NCI-H345 treated with DMSO at 0.1 percent for 48 hours (cell line): ENCODE results near the gene CNST.
"Not testable (repeated sequence)": the region's sequence is repeated elsewhere in the genome, so short reads cannot be mapped to it uniquely, and the experiment has no call there.

Experiments used
- DNase-seq: peaks from one replicate; lab custom pipeline; 2025; ENCODE audit not compliant: unreplicated experiment; lab: John Stamatoyannopoulos, UW

Gene CNST

DNA sequence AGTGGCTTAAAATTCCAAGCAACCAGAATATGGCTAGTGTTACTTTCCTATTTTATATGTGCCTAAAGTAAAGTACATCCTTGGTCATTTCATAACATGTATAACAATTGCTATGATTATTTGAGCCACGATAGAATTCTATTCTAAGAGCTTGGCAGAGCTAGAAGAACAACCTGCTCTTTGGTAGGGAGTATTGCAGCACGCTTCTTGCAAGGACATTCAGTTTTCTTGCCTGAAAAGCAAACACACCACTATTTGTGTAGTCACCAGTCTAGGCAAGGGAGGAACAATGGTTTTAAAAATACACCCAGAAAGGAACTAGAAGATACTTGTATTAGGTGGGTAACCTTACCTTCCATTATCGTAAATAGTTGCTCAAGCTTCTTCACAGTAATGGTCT is 51.5 kb downstream of the CNST start:
- no peak for DNase-seq

GRCh38 chr1:246618240-246618808 is 52.1 kb downstream of the CNST start:
- no peak for DNase-seq

DNA sequence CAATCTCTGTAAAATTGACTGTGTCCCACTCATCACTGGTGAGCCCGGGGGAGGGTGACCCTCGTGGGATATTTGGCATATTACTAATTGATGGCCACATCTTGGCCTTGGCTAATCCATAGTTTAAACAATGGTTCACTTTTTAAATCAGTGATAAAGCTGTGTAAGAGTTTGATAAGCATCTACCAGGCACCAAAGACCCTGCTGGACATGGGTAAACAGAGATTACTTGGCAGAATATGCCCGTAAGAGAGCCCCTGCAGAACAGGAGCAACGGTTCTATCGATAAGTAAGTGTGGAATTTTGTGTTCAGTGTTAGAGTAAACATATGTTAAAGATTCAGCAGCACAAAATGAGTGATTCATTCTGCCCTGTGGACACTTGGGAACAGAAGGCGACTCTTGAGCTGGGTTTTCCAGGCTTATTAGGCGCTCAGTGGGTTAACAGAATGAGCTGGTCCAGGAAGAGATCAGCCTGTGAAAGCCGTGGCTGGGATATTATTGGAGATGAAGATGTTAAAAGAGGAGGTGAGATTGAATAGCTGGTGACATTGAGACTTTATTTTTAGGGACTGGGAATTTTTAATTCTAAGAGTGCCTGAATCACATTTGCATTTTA is 55.9 kb downstream of the CNST start:
- no peak for DNase-seq

DNA sequence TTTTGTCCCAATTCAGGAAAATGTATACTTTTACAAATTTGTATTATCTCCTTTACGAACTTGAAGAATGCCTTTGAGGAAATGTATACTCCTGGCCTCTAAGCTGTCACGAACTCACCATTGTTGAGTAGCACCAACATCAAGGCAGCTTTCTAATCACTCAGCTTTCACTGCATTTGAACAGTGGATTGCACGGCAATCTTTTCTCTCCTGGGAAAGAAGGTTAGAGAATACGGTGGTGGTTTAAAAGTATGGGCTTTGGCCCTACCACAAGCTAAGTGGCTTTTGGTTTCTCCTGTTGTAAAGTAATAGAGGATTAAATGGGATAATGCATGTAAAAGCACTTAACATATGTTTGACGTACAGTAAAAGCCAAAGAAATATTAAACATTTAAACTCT is 57.8 kb downstream of the CNST start:
- DNase-seq, result no peak

DNA sequence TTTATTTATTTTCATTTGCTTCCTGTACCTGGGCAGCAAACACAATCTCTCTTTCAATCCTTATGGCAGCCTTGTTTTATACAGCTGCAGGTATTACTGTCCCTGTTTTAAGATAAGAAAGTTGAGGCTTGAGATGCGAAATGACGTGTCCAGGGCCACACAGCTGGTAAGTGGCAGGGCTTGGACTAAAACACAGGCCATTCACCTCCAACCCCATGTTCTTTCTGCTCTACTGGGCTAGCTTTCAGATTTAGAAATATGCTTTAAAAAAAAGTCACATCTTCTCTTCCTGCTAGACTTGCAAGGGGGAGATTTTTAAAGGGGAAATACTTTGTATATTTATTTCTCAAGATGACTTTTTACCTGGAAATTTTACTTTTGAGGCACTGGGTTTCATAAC is 62.8 kb downstream of the CNST start:
- no peak for DNase-seq

- no peak for DNase-seq
These were observed 63.7 kb downstream of the CNST start for GRCh38 chr1:246629976-246630375.

DNA sequence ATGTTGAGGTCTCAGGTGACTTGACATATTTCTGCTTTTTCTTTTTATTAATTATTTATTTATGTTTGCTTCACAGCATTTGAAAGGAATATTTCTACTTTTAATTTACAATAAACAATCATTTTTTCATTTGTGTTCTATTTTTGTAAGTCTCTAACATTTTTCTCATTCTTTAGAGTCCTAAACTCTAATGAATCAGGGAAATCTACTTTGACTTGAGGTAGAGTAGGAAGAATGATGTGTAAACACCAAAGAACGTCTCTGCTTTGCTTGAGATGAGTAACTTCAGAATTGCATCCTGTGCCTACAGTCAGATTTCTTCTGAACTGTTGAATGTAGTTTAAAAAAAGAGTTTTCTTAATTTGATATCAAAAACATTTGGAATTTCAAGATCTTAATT is 65.2 kb downstream of the CNST start:
- DNase-seq, result no peak

GRCh38 chr1:246632281-246633168 is 66.3 kb downstream of the CNST start:
- DNase-seq, result no peak

GRCh38 chr1:246634659-246635058 is 68.4 kb downstream of the CNST start:
- not testable (repeated sequence) for DNase-seq

DNA sequence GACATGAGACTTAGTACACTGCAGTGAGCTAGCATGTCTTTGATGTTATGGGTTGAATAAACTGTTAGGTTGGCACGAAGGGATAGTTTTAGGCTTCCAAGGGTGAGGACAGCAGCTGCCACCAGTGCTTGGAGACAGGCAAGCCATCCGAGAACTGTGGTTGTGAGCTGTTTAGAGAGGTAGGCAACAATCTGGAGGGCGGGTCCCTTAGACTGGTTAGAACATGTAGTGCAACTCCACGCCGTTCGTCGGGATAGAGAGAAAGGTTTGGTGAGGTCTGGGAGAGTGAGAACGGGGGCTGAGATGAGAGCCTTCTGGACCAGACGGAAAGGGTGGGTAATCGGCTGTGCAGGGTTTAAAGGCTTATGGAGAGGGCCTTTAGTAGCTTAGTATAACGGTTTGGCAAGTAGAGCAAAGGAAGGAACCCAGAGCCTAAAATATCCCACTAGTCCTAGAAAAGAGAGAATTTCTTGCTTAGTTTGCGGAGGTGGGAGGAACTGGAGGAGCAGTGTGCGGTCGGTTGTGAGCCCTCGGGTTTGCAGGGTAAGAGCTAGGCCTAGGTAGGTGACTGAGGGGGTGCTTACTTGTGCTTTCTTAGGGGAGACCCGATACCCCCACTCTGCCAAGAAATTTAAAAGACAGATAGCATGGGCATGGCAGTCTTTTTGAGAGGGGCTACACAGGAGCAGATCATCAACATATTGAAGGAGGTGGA is 72.8 kb downstream of the CNST start:
- DNase-seq, result no peak

DNA sequence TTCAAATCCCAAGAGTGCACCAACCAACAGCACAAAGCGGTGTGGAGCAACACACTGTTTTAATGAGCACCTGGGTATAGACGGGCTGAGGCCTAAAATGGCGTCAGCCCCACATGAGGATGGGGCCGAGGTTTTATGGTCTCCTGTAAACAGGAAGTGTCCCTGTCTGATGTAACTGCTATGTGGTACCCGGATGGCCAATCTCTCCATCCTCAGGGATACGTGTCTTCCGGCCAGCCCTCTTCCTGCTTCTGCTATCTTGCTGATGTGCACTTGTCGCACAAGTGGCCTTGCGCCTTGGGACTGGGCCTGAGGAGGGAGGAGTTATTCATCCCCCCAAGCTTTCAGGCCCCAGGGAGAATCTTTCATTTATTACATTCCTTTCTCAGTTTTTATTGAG is 73.5 kb downstream of the CNST start:
- no peak for DNase-seq

DNA sequence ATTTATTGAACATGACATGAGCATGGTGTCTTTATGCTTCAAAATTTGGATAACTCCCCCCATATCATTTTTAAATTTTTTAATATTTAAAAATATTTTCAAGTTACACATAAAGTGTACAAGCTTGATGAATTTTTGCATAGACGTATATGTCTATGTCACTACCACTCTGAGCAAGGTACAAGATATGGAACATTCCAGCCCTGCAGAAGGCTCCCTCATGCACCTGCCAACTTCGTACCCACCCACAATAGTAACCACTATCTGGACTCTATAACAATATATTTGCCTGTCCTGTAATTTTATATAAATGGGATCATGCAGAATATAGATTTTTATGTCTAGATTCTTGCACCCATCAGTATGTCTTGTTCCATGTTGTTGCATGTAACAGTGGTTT is 74.5 kb downstream of the CNST start:
- no peak for DNase-seq

- DNase-seq, result no peak
These were observed 75.1 kb downstream of the CNST start for GRCh38 chr1:246641394-246641793.

DNA sequence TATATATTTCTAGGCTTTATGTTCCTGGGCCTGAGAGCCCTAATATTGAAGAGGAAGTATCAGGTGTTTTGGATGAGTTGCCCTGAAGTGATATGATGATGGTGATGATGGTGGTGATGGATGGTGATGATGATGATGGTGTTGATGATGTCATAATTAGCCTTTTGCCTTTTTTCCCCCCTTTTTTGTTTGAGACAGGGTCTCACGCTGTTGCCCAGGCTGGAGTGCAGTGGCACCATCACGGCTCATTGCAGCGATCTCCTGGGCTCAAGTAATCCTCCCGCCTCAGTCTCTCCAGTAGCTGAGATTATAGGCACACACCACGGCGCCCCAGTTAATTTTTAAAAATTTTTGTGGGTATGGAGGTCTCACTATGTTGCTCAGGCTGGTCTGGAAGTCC is 76.5 kb downstream of the CNST start:
- DNase-seq, result no peak

DNA sequence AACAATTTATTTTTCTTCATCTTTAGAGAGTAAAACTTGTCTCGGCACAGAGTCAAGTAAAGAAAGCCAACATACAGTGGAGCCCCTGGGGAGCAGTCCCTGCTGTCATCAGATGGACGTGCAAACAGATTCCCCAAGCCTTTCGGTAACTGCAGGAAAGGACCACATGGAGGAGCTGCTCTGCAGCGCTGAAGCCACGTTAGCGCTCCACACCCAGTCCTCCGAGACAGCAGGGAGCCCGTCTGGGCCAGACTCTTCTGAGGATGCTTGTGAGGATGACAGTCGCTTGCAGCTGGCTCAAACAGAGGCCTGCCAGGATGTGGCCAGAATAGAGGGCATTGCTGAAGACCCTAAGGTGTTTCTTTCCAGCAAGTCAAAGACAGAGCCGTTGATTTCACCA is 80.9 kb downstream of the CNST start:
- no peak for DNase-seq

- DNase-seq, result no peak
These were observed 81.3 kb downstream of the CNST start for GRCh38 chr1:246647513-246647912.

GRCh38 chr1:246651012-246651695 is 84.9 kb downstream of the CNST start:
- DNase-seq, result no peak

DNA sequence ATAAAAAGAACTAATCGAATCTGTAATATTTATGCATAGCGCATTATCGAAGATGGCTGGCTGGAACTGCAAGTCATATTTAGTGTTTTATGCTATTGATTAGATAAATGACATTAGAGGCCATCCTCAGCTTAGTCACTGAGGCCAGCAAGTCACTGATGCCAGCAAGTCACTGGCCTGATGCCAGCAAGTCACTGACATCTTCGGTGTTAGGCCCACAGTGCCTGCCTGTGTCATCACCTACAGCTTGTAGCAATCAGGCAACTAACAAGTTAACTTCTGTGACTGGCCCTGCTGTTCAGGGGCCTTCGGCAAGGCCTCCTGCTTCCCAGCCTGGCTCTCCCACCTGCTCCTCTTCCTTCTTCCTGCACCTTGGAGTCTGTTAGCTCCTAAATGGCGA is 92.3 kb downstream of the CNST start:
- no peak for DNase-seq

GRCh38 chr1:246659594-246660140 is 93.4 kb downstream of the CNST start:
- no peak for DNase-seq

DNA sequence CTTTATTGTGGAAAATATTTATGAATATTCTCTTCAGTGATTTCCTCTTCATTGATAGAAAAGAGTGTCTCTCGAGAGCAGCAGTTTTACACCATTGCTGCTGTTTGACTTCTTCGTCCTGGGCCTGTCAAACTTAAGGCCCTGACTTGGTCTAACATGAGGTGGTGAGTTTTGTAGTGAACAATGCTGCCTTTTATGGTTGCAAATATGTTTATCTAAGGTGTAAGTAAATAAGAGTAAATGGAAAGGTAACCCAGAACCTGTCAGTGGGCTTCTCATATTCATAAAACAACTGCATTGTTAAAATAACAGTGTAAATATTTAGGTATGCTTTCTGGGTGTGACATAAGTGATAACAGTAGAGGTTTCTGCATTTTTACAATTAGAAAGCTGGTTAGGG is 95.2 kb downstream of the CNST start:
- no peak for DNase-seq

GRCh38 chr1:246667773-246668172 is 101.5 kb downstream of the CNST start:
- no peak for DNase-seq
